ENCODE results near the gene APLNR.

APLNR gene

DNA sequence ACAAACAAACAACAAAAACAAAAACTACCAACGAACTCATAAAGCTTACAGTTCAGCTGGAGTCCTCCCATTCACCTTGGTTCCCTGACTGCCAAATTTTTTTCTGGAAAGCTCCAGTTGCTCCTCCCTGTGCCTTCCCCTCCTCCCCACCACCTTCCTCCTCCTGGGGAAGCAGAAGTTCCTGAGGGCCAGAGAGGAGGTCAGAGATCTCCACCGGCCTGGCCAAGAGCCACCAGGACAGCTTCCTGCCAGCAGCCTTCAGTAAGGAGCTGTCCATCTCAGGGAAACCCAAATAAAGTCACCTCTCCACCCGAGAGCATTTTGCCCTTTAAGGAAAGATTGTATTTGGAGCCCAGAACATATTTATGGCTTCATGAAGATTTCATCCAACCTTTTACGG lies 20.0 kb downstream of the APLNR start:
- DNase-seq (ENCODE audit: low read depth in 2 of 2), result no peak

- DNase-seq (ENCODE audit: low read depth in 2 of 2), result no peak
Measured at GRCh38 chr11:57216463-57216862, 20.6 kb downstream of the APLNR start.

DNA sequence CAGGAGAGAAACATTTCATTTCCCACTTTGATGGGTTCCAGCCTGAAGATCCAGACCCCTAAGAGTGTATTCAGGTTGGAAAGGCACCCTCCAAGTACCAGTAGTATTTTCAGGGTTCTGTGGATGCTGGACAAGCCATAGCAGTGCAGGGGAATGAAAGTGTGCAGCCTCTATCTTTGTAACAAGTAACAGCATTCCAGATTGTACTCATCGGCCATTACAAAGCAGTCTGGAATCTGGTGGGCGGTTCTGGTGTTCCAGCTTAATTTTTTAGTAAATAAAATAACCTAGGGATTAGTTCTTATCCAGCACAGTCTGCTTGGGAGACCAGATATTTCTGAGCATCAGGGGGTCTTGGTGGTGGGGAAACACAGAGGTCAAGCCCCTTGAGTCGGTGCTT lies 22.6 kb downstream of the APLNR start:
- DNase-seq (ENCODE audit: low read depth in 2 of 2), result no peak

- no peak for DNase-seq (ENCODE audit: low read depth in 2 of 2)
Measured at GRCh38 chr11:57214098-57214417, 23.0 kb downstream of the APLNR start.

DNA sequence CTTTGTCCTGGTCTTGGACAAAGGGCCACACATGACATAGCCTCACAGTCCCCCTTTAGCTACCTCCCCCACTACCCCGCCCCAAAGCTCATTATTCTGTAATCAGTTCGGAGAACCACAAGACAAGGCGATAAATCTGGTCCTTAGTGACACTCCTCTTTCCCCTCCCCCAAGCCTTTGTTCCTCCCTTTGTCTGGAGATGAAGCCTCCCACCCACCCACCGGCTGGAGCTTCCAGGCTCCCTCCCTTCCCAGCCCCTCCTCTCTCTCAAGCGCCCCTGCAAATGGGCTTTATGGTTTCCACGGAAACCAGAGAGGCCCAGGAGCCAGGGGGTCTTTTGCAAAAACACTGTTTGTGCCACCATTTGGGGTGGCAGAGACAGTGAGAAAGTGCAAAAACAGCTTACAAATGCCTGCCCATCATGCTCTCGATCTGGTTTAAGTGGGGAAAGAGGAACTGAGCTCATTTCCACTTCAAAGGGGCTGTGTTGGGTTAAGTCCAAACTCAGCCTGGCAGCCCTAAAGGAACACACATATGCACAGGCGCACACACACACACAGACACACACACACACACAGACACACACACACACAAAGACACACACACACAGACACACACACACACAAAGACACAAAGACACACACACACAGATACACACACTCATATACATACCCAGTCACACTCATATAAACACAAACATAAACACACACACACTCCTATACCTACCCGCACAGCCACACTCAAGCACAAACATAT lies 23.5 kb downstream of the APLNR start:
- no peak for DNase-seq (ENCODE audit: low read depth in 2 of 2)

DNA sequence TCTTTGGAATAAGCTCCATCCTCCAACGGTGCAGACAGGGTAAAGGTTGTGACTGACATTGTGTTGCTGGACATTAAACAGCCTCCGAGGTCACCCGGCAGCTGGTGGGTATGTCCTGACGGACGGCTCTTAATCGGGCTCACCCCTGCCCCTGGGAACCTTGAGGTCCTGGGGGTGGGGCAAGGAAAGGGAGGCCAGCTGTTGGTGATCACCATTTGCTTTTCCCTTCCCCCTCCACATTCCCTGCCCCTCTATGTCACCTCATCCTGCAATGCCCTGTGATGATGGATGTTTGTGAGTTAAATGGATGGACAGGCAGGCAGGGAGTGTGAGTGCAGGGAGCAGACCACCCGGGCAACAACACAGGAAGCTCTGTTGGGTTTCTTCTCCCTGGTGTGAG lies 26.3 kb downstream of the APLNR start:
- no peak for DNase-seq (ENCODE audit: low read depth in 2 of 2)

GRCh38 chr11:57207168-57207567 lies 29.9 kb downstream of the APLNR start:
- DNase-seq (ENCODE audit: low read depth in 2 of 2), result no peak

DNA sequence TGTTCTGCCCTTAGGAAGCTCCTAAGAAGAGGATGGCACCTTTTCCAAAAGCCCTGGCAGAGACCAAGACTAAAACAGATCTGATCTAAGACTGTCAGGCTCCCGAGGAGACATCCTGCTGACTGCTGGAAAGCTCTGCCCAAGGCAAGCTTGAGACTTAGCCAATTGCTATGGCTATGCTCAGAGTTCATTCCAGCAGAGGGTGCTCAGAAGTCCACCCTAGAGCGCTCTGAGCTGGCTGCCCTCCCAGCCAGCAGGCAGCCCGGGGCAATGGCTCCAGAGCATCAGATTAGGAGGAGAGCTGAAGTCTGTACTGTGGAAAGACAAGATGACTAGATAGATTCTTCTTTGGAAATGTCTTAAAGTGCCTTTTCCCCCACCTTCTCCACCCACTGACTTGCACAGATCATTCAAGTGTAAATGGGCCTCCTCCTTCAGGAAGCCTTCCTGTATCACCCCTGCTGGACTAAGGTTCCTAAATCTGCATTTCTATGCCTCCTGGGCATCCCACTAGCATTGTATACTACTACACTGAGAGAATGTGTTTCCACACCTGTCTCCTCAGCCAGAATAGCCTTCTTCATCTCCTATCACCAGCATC lies 31.9 kb downstream of the APLNR start:
- no peak for DNase-seq (ENCODE audit: low read depth in 2 of 2)

DNA sequence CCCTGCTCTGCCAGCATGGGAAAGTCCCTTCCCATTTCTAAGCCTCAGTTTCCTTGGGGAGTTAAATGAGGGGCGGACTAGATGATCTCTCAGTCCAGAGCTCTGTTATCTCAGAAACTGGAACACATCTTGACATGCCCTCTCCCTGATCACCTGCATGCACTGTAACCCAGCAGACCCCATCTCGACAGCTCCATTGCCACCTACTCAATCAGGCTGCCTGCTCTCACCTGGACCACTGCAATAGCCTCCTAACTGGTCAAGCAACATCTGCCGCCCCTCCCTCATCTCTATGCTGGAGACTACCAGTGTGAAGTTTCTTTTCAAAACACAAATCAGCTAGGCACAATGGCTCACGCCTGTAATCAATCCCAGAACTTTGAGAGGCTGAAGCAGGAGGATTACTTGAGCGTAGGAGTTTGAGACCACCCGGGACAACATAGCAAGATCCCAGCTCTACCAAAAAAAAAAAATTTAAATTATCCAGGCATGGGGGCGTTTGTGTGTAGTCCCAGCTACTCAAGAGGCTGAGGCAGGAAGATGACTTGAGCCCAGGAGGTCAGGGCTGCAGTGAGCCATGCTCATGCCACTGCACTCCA lies 33.1 kb downstream of the APLNR start:
- DNase-seq (ENCODE audit: low read depth in 2 of 2), result no peak

DNA sequence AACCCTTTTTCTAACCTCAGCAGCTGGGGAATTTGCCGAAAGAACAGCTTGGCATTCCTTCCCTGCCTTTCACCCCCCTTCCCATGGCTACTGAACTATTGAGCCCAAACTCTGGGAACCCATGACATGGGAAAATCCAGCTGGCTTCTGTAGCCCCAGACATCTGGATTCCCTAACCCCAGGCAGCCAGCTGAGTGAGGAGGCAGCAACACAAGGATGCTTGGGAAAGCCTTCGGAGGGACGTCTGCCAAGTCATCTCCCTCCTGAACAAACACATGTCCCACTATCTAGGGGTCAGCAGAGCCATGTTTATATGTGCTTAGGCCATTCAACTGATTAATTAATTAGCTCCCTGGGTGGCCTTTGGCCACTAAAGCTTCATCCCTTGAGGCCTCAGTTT lies 33.7 kb downstream of the APLNR start:
- DNase-seq (ENCODE audit: low read depth in 2 of 2), result no peak

DNA sequence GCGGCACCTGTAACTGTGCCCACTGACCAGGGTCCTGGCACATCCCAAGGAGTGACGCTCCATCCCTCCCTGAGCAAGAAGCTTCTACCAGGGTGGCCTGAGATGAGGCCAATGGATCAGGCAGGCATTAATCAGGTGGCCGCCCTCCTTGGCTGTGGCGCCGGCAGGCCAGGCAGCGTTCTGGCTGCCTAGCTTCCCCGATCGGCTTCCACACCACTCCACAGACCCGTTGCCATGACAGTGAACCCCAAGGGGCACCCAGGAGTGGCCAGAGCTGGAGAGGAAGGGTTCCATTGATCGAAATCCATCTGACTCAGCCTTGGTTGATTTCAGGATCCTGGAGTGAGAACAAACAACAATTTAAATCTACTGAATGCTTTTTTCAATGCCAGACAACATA lies 34.8 kb downstream of the APLNR start:
- no peak for DNase-seq (ENCODE audit: low read depth in 2 of 2)

GRCh38 chr11:57200917-57201316 lies 36.1 kb downstream of the APLNR start:
- DNase-seq (ENCODE audit: low read depth in 2 of 2), result no peak

DNA sequence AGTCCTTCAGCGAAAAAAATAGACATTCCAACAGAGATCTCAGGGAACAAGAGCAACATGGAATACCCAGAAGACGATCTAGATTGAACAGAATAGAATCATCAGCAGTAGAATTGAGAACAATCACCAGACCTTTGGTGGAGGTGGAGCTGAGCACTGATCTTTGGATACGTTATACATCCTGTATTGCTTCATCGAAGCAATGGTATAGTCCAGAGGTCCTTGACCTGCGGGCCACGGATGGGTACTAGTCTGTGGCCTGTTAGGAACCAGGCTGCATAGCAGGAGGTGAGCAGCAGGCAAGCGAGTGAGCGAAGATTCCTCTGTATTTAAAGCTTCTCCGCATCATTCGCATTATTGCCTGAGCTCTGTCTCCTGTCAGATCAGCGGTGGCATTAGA lies 37.7 kb downstream of the APLNR start:
- DNase-seq (ENCODE audit: low read depth in 2 of 2), result no peak

GRCh38 chr11:57197762-57198161 lies 39.3 kb downstream of the APLNR start:
- DNase-seq (ENCODE audit: low read depth in 2 of 2), result no peak

- no peak for DNase-seq (ENCODE audit: low read depth in 2 of 2)
Measured at GRCh38 chr11:57196596-57196995, 40.5 kb downstream of the APLNR start.

DNA sequence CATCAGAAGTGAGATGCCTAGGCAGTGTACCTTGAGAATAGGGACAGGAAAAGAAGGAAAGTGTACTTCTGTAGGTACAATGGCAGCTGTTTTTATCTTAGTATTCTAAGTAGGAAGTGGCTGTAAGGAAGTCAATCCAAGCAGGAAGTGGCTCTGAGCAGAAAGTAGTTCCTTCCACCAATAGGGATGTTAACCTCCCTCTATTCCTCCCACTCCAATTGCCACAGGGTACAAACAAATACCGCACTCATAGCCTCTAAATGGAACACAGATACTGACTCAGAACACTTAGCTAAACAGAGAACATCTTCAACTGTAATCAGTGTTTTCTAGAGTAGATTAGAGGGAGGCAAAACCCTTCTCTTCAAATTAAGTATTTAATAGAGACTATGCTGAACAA lies 44.7 kb downstream of the APLNR start:
- no peak for DNase-seq (ENCODE audit: low read depth in 2 of 2)

DNA sequence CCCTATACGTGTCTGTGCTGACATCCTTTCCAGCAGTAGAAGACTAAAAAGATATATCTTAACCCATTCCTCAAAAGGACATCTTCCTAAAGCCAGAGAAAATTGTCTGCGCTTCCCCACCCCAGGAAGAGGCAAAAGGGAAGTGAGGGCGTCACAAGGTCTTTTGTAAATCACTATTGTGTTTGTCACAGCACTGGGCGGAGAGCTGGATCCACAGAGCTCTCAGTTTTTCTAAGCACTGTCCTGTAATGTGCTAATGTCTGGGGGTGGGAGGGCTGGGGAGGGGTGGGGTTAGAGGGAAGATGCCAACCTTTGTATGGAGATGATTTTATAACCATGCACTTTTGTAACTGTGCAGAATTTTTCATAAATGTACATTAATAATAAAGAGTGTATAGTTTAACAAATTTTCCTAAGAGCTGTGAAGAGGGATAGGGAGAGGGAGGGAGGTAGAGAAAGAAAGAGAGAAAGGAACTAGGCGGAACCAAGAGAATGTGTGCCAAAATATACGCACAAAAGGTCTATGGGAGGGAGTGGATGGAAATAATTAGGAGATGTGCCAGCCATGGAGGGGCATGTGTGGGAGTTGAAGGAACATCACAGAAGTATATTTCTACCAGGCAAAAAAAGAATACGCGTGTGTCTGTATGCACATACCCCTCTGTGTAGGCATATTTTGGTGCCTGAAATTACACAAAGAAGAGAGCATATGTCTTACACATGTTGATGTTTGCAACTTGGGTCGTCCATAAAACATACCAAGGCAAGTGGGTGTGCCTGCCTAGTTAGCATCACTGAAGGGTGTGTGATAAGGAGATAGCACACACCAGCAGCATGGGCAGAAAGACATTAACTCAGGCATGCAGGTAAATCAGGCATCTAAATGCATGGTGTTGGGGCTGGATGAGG lies 45.5 kb downstream of the APLNR start:
- no peak for DNase-seq (ENCODE audit: low read depth in 2 of 2)

DNA sequence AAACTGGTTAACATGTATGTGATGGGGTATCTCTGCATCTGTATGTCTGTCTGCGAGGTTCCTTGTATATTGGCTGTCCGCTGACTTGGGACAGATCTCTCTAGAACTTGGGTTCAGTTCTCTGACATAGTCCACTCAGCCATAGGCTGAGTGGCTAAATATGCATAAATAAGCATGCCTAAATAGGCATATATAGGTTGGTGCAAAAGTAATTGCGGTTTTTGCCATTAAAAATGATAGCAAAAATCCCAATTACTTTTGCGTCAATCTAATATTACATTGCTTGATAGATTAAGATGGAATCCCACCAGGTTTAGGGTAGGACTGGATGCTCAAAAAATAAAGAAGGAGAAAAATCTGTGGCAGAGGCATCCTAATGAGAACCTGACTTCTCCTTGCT lies 46.5 kb downstream of the APLNR start:
- no peak for DNase-seq (ENCODE audit: low read depth in 2 of 2)

Data from activated CD8-positive, alpha-beta memory T cell treated with anti-CD3 and anti-CD28 coated beads for 4 hours (primary cell).